Esophagus muscularis mucosa (tissue), 4 donors: ENCODE measurements around the gene TEKT1. TPM values are rescaled to one million over a fixed set of nuclear protein-coding genes. Genes with fewer than 3 reads are reported as not detected.
A peak's percentile ranks its signal among the peaks of the same experiment; 100 is the strongest.

ENCODE experiments used
- DNase-seq: peaks from one replicate; pipeline ENCODE4 v3.0.0-alpha.2; 2017; ENCODE audit errors: extremely low spot score
- H3K27ac ChIP-seq, 4 donors: fragments of 200-600 bp; sonication (generic); replicated peaks in 1 of 4; 1 replicate in 3 of 4; 2 replicates in 1 of 4; pipeline ENCODE4 v1.5.1; 2016 to 2019; ENCODE audit warnings: mild to moderate bottlenecking in 1 of 4
- H3K27me3 ChIP-seq, 4 donors: fragments of 200-600 bp; sonication (generic); one replicate each; pipeline versions ENCODE4 v1.5.1 to v1.6.0; 2016 to 2019
- H3K36me3 ChIP-seq, 4 donors: fragments of 200-600 bp; sonication (generic); one replicate each; pipeline ENCODE4 v1.5.1; 2016 to 2019
- H3K4me1 ChIP-seq, 4 donors: fragments of 200-600 bp; sonication (generic); one replicate each; pipeline ENCODE4 v1.5.1; 2016 to 2019
- H3K4me3 ChIP-seq, 4 donors: fragments of 200-600 bp; sonication (generic); 1 replicate in 2 of 4; 2 replicates in 2 of 4; pipeline ENCODE4 v1.5.1; 2016 to 2019; ENCODE audit warnings: mild to moderate bottlenecking in 4 of 4, moderate library complexity in 1 of 4
- H3K9me3 ChIP-seq, 4 donors: fragments of 200-600 bp; sonication (generic); 1 replicate in 3 of 4; 2 replicates in 1 of 4; pipeline ENCODE4 v1.5.1; 2016 to 2019
- CTCF ChIP-seq, 3 experiments: fragments of 200-600 bp in 2 of 3; fragments of 450-650 bp in 1 of 3; sonication (generic) in 2 of 3; IDR thresholded peaks; one replicate each; pipeline ENCODE4 v1.5.1; 2017 to 2019; ENCODE audit warnings: antibody characterized with exemption in 3 of 3, mild to moderate bottlenecking in 2 of 3, moderate library complexity in 1 of 3
- EP300 ChIP-seq: sonication (generic); formaldehyde crosslinking; IDR thresholded peaks from one replicate; pipeline ENCODE4 v1.6.1; 2017; ENCODE audit warnings: antibody characterized with exemption
- POLR2A ChIP-seq: fragments of 450-650 bp; IDR thresholded peaks from one replicate; pipeline ENCODE4 v1.6.1; 2017; ENCODE audit warnings: antibody characterized with exemption, moderate library complexity, mild to moderate bottlenecking, low read depth
- POLR2AphosphoS5 ChIP-seq, 2 donors: sonication (generic); formaldehyde crosslinking; IDR thresholded peaks; one replicate each; pipeline ENCODE4 v1.6.1; 2017; ENCODE audit warnings: antibody characterized with exemption in 2 of 2
- WGBS: methylation state at CpG from one replicate; pipeline ENCODE4 v1.1.5; 2018; 5-methylcytosine and 5-hydroxymethylcytosine counted together
- intact Hi-C: fragments of 100-400 bp; cut with DNase I; formaldehyde crosslinking; loops from one replicate; pipeline ENCODE4 v1.15.1; 2023
- total RNA-seq, 4 donors: library from RNA; depleted of rRNA; stranded (reverse); fragments of >200 nt; gene quantifications; one replicate each; pipeline versions ENCODE4 v1.1.0 to v1.2.1, GENCODE V29; 2016

TEKT1 gene
- total RNA-seq, 4 donors from 2014 or later, result not detected

GRCh38 chr17:6755731-6756184, 75.8 kb downstream of the TEKT1 start, which contains the start of gene XAF1:
XAF1 (plus strand) TSS chr17:6756046; CDS start chr17:6756079, 33 bp downstream.
- peaks cover 0 to 28% (median 23%) of the 10 kb centered on the region in 4 donors for H3K36me3 ChIP-seq
- peak within 1 kb of the TSS; percentile 74 to 86 (median 81) for H3K27ac ChIP-seq
- peak within 1 kb of the TSS; percentile 47 to 67 (median 54) for H3K4me3 ChIP-seq
- H3K4me1 ChIP-seq, result peaks cover 34 to 66% (median 54%) of the 10 kb centered on the region in 4 donors
- H3K27me3 ChIP-seq, result no peaks in the 10 kb centered on the region
- H3K9me3 ChIP-seq, result no peaks in the 10 kb centered on the region
- DNase-seq, result no peak
- TF ChIP-seq CTCF (IDR thresholded peaks at IDR 0.05) (no peak), POLR2AphosphoS5 (IDR thresholded peaks at IDR 0.05) (peak; percentile 39 to 46), POLR2A (no peak), EP300 (no peak)
- 17% methylated on average over 14 of the region's 14 CpGs for WGBS
- intact Hi-C loops, result no loop called here

GRCh38 chr17:6755281-6755680, 76.2 kb downstream of the TEKT1 start:
- 41% methylated on average over 5 of the region's 5 CpGs for WGBS
- Histone ChIP-seq H3K27ac (peak overlapping the region; percentile 74 to 86 (median 81)), H3K4me3 (peak overlapping the region; percentile 47 to 67 (median 54)), H3K9me3 (no peaks in the 10 kb centered on the region), H3K27me3 (no peaks in the 10 kb centered on the region), H3K36me3 (peaks cover 0 to 23% (median 18%) of the 10 kb centered on the region in 4 donors), H3K4me1 (peaks cover 34 to 66% (median 54%) of the 10 kb centered on the region in 4 donors)
- DNase-seq, result no peak
- intact Hi-C loops, result no loop called here
- no peak for TF ChIP-seq POLR2A
- TF ChIP-seq EP300, result no peak
- TF ChIP-seq POLR2AphosphoS5 (IDR thresholded peaks at IDR 0.05), result no peak
- TF ChIP-seq CTCF (IDR thresholded peaks at IDR 0.05), result no peak

GRCh38 chr17:6753546-6753945, 78.0 kb downstream of the TEKT1 start:
- no peak for TF ChIP-seq POLR2AphosphoS5 (IDR thresholded peaks at IDR 0.05)
- no peak for TF ChIP-seq POLR2A
- no peak for TF ChIP-seq EP300
- no peak for TF ChIP-seq CTCF (IDR thresholded peaks at IDR 0.05)
- no peaks in the 10 kb centered on the region for H3K27me3 ChIP-seq
- peaks cover 0 to 7% (median 3%) of the 10 kb centered on the region in 4 donors for H3K36me3 ChIP-seq
- no peaks in the 10 kb centered on the region for H3K9me3 ChIP-seq
- intact Hi-C loops, result no loop called here
- WGBS, result 77% methylated on average over 5 of the region's 6 CpGs
- peaks cover 34 to 61% (median 54%) of the 10 kb centered on the region in 4 donors for H3K4me1 ChIP-seq
- H3K4me3 ChIP-seq, result no peak overlapping the region
- peak overlapping the region; percentile 59 to 78 (median 72) for H3K27ac ChIP-seq
- no peak for DNase-seq

- H3K4me1 ChIP-seq, result peaks cover 31 to 56% (median 51%) of the 10 kb centered on the region in 4 donors
- 25% methylated on average over 8 of the region's 9 CpGs for WGBS
Measured at GRCh38 chr17:6753006-6753445, 78.5 kb downstream of the TEKT1 start.

GRCh38 chr17:6752068-6752909, 79.2 kb downstream of the TEKT1 start:
- H3K27me3 ChIP-seq, result no peaks in the 10 kb centered on the region
- 44% methylated on average over 7 of the region's 7 CpGs for WGBS
- H3K4me3 ChIP-seq, result no peak overlapping the region
- H3K9me3 ChIP-seq, result no peaks in the 10 kb centered on the region
- H3K36me3 ChIP-seq, result no peaks in the 10 kb centered on the region
- H3K27ac ChIP-seq, result peak overlapping the region; percentile 59 to 78 (median 72)
- intact Hi-C loops, result no loop called here
- peaks cover 24 to 49% (median 44%) of the 10 kb centered on the region in 4 donors for H3K4me1 ChIP-seq
- TF ChIP-seq POLR2AphosphoS5 (IDR thresholded peaks at IDR 0.05) (peak; percentile 25 to 50), EP300 (no peak), CTCF (IDR thresholded peaks at IDR 0.05) (no peak)
- DNase-seq, result no peak

More at GRCh38 chr17:6753006-6753445, 78.5 kb downstream of the TEKT1 start:
- Histone ChIP-seq H3K9me3 (no peaks in the 10 kb centered on the region), H3K27ac (peak overlapping the region; percentile 59 to 78 (median 72)), H3K27me3 (no peaks in the 10 kb centered on the region), H3K4me3 (no peak overlapping the region), H3K36me3 (peaks cover 0 to 2% (median under 1%) of the 10 kb centered on the region in 4 donors)
- intact Hi-C loops, result no loop called here
- TF ChIP-seq POLR2A (no peak), POLR2AphosphoS5 (IDR thresholded peaks at IDR 0.05) (peak in 1 of 2 donors; percentile 20)
- DNase-seq, result no peak
